IMR-90 (cell line): ENCODE measurements around the gene TNFAIP6. TPM values are rescaled to one million over a fixed set of nuclear protein-coding genes. Genes with fewer than 3 reads are reported as not detected.

Experiments used
- ATAC-seq: fragments of 200-7000 bp; cut with Tn5 transposase; 2 replicates; pipeline ENCODE4 v1.9.1; 2020; ENCODE audit warnings: low read depth, mild to moderate bottlenecking, moderate library complexity
- BruUV-seq: library from RNA; stranded (reverse); fragments of 400-500 nt; replicated peaks from 2 replicates; lab custom pipeline; 2021; lab: Mats Ljungman, UMichigan
- CTCF ChIA-PET: fragments of 300-600 bp; formaldehyde crosslinking; extraction: SDS; loops from one replicate; lab custom pipeline; 2021; ENCODE audit warnings: antibody characterized with exemption; lab: Yijun Ruan, JAX
- POLR2A ChIA-PET: fragments of 300-600 bp; sonication (Branson Sonifier 250); formaldehyde crosslinking; loops from one replicate; lab custom pipeline; 2022; ENCODE audit warnings: antibody characterized with exemption; ENCODE audit not compliant: unreplicated experiment; lab: Charles Lee
- DNase-seq: peaks from one replicate; pipeline ENCODE4 v3.0.0; 2013
- H2AFZ ChIP-seq: replicated peaks from 2 replicates; pipeline ENCODE3; 2013; ENCODE audit warnings: low read length, mild to moderate bottlenecking; ENCODE audit not compliant: poor library complexity
- H2AK5ac ChIP-seq: 2 replicates; pipeline ENCODE4 v1.6.1; 2013; ENCODE audit warnings: low read depth, low read length, inconsistent platforms
- H2AK9ac ChIP-seq: replicated peaks from 2 replicates; pipeline ENCODE3; 2013; ENCODE audit warnings: mild to moderate bottlenecking, low read depth, low read length, moderate library complexity; ENCODE audit not compliant: poor library complexity
- H2BK120ac ChIP-seq: 2 replicates; pipeline ENCODE4 v1.6.1; 2013; ENCODE audit warnings: low read depth, low read length, inconsistent platforms
- H2BK15ac ChIP-seq: 3 replicates; pipeline ENCODE4 v1.6.1; 2013; ENCODE audit warnings: low read depth, low read length, inconsistent platforms
- H2BK20ac ChIP-seq: 2 replicates; pipeline ENCODE4 v1.6.1; 2013; ENCODE audit warnings: low read depth, mild to moderate bottlenecking, inconsistent platforms, low read length, moderate library complexity
- H2BK5ac ChIP-seq: 2 replicates; pipeline ENCODE4 v1.6.1; 2013; ENCODE audit warnings: mild to moderate bottlenecking, low read depth, low read length, inconsistent platforms; ENCODE audit not compliant: poor library complexity, severe bottlenecking
- H3K14ac ChIP-seq: replicated peaks from 2 replicates; pipeline ENCODE4 v1.6.1; 2013; ENCODE audit warnings: low read depth, low read length, inconsistent platforms
- H3K18ac ChIP-seq: 2 replicates; pipeline ENCODE4 v1.6.1; 2013; ENCODE audit warnings: low read depth, low read length, control low read depth
- H3K23ac ChIP-seq: 2 replicates; pipeline ENCODE4 v1.6.1; 2013; ENCODE audit warnings: low read depth, low read length, inconsistent platforms
- H3K27ac ChIP-seq: 2 replicates; pipeline ENCODE4 v1.5.1; 2013; ENCODE audit warnings: mild to moderate bottlenecking, control low read depth, low read length; ENCODE audit not compliant: insufficient read depth
- H3K27me3 ChIP-seq: 2 replicates; pipeline ENCODE4 v1.6.1; 2013; ENCODE audit warnings: low read length; ENCODE audit not compliant: control insufficient read depth, insufficient read depth
- H3K36me3 ChIP-seq: 2 replicates; pipeline ENCODE4 v1.6.1; 2013; ENCODE audit warnings: low read length, mixed read lengths; ENCODE audit not compliant: control insufficient read depth, insufficient read depth
- H3K4ac ChIP-seq: 2 replicates; pipeline ENCODE4 v1.6.1; 2013; ENCODE audit warnings: low read depth, low read length, inconsistent platforms
- H3K4me1 ChIP-seq: 2 replicates; pipeline ENCODE4 v1.6.1; 2013; ENCODE audit warnings: low read length, mixed read lengths; ENCODE audit not compliant: control insufficient read depth, insufficient read depth
- H3K4me2 ChIP-seq: 2 replicates; pipeline ENCODE4 v1.6.1; 2013; ENCODE audit warnings: low read depth, mild to moderate bottlenecking, control low read depth, low read length, moderate library complexity
- H3K4me3 ChIP-seq: 2 replicates; pipeline ENCODE4 v1.5.1; 2013; ENCODE audit warnings: low read depth, mild to moderate bottlenecking, control low read depth, low read length, moderate library complexity; ENCODE audit not compliant: insufficient read depth
- H3K56ac ChIP-seq: 2 replicates; pipeline ENCODE4 v1.6.1; 2013; ENCODE audit warnings: low read length, inconsistent platforms; ENCODE audit not compliant: insufficient read depth; ENCODE audit errors: extremely low read depth
- H3K79me1 ChIP-seq, 2 experiments: 2 replicates each; pipeline ENCODE4 v1.6.1; 2013; ENCODE audit warnings: low read length in 2 of 2, inconsistent platforms in 1 of 2, low read depth in 1 of 2
- H3K9ac ChIP-seq: 2 replicates; pipeline ENCODE4 v1.6.1; 2013; ENCODE audit warnings: low read depth, low read length, control low read depth
- H3K9me1 ChIP-seq: 2 replicates; pipeline ENCODE4 v1.6.1; 2013; ENCODE audit warnings: low read length, inconsistent platforms; ENCODE audit not compliant: insufficient read depth
- H3K9me3 ChIP-seq: 2 replicates; pipeline ENCODE4 v1.6.1; 2013; ENCODE audit warnings: low read length; ENCODE audit not compliant: control insufficient read depth, insufficient read depth
- H4K20me1 ChIP-seq: 2 replicates; pipeline ENCODE4 v1.6.1; 2013; ENCODE audit warnings: low read length, inconsistent platforms; ENCODE audit not compliant: insufficient read depth
- H4K5ac ChIP-seq: 2 replicates; pipeline ENCODE4 v1.6.1; 2013; ENCODE audit warnings: mild to moderate bottlenecking, low read depth, low read length, control low read depth
- H4K8ac ChIP-seq, 2 experiments: 2 replicates each; pipeline ENCODE4 v1.6.1; 2013; ENCODE audit warnings: low read depth in 2 of 2, low read length in 2 of 2, control low read depth in 1 of 2, inconsistent platforms in 1 of 2
- H4K91ac ChIP-seq: 2 replicates; pipeline ENCODE4 v1.6.1; 2013; ENCODE audit warnings: low read depth, low read length, inconsistent platforms; ENCODE audit not compliant: insufficient read depth
- CEBPB ChIP-seq: IDR thresholded peaks from 2 replicates; pipeline ENCODE4 v1.6.1; 2012; ENCODE audit warnings: low read depth, low read length, improper control_type of control experiment
- CHD1 ChIP-seq: IDR thresholded peaks from 2 replicates; pipeline ENCODE4 v1.6.1; 2012; ENCODE audit warnings: low read depth, low read length, improper control_type of control experiment
- FOS ChIP-seq: fragments of 150-350 bp; IDR thresholded peaks from 2 replicates; pipeline ENCODE4 v1.6.1; 2016; ENCODE audit warnings: low read depth, low read length
- MAFK ChIP-seq: IDR thresholded peaks from 2 replicates; pipeline ENCODE4 v1.6.1; 2012; ENCODE audit warnings: low read depth, low read length, improper control_type of control experiment
- WGBS, 2 experiments: methylation state at CpG; one replicate each; pipeline versions ENCODE4 v1.1.5 to v1.1.7; 2013; ENCODE audit warnings: missing lambda C conversion rate in 2 of 2; ENCODE audit not compliant: insufficient read length in 1 of 2; ENCODE audit errors: extremely low coverage in 2 of 2; 5-methylcytosine and 5-hydroxymethylcytosine counted together
- dilution Hi-C: fragments of 300-500 bp; cut with HindIII; formaldehyde crosslinking; loops from one replicate; pipeline ENCODE4 v1.14.3; 2018; ENCODE audit warnings: low sequenced_read_pairs; ENCODE audit not compliant: unreplicated experiment
- in situ Hi-C: fragments of 300-500 bp; cut with MboI; formaldehyde crosslinking; loops from 3 replicates; pipeline ENCODE4 v1.14.3; 2019; ENCODE audit warnings: low sequenced_read_pairs, inconsistent platforms, mixed read lengths
- intact Hi-C: fragments of 100-400 bp; cut with micrococcal nuclease; formaldehyde crosslinking; loops from 2 replicates; pipeline ENCODE4 v1.10.0; 2022
- polyA plus RNA-seq, 3 experiments: library from polyadenylated mRNA; depleted of rRNA; stranded (reverse); fragments of >200 nt; gene quantifications; 2 replicates each; pipeline ENCODE4 v1.2.3, GENCODE V29; 2012; ENCODE audit warnings: low replicate concordance in 1 of 3
- total RNA-seq: library from RNA; depleted of rRNA; stranded (reverse); fragments of >200 nt; gene quantifications from 2 replicates; pipeline ENCODE4 v1.2.3, GENCODE V29; 2012

TNFAIP6 gene
- total and polyA plus RNA-seq, 2 of the 4 experiments (the other 2 are of a cell fraction) = 1.8 to 2.9 TPM

- Histone ChIP-seq H3K14ac (no peak overlapping the region), H3K79me1 (no peaks in the 10 kb centered on the region), H2BK5ac (no peak overlapping the region), H3K4me1 (no peaks in the 10 kb centered on the region), H4K8ac (no peak overlapping the region), H3K36me3 (no peaks in the 10 kb centered on the region), H3K56ac (no peak overlapping the region), H2BK120ac (no peak overlapping the region), H2BK20ac (no peak overlapping the region), H3K4ac (no peak overlapping the region), H3K23ac (no peak overlapping the region), H4K91ac (no peak overlapping the region), H3K9me1 (no peaks in the 10 kb centered on the region), H2BK15ac (no peak overlapping the region), H3K9me3 (no peaks in the 10 kb centered on the region), H2AK5ac (no peak overlapping the region), H3K27ac (no peak overlapping the region), H2AK9ac (no peak overlapping the region), H4K20me1 (no peaks in the 10 kb centered on the region), H3K4me2 (no peak overlapping the region), H3K27me3 (no peaks in the 10 kb centered on the region), H2AFZ (no peak overlapping the region), H4K5ac (no peak overlapping the region), H3K18ac (no peak overlapping the region), H3K9ac (no peak overlapping the region), H3K4me3 (no peak overlapping the region)
- intact Hi-C loops = no loop called here
- DNase-seq (peak; percentile 30), ATAC-seq (no peak)
- ChIA-PET CTCF (no interaction called here), POLR2A (no interaction called here)
- no peak for TF ChIP-seq CHD1
- TF ChIP-seq MAFK = no peak
- TF ChIP-seq FOS = no peak
- no peak for TF ChIP-seq CEBPB
- WGBS, 2 experiments = no CpG with 5 or more reads among the region's 1 CpG
- in situ Hi-C loops = no loop called here
- no TSS peak for BruUV-seq
- dilution Hi-C loops = no loop called here
Measured at GRCh38 chr2:151326554-151326953, 30.8 kb upstream of the TNFAIP6 start.
